Erythroblast (primary cell): ENCODE measurements around the gene DPPA2.

Experiments used
- GATA1 ChIP-seq: IDR thresholded peaks from 2 replicates; pipeline ENCODE4 v1.6.1; 2011; ENCODE audit warnings: low read depth, mild to moderate bottlenecking, control low read depth, low read length, moderate library complexity
- POLR2A ChIP-seq: IDR thresholded peaks from 2 replicates; pipeline ENCODE4 v1.6.1; 2011; ENCODE audit warnings: mild to moderate bottlenecking, low read length

DNA sequence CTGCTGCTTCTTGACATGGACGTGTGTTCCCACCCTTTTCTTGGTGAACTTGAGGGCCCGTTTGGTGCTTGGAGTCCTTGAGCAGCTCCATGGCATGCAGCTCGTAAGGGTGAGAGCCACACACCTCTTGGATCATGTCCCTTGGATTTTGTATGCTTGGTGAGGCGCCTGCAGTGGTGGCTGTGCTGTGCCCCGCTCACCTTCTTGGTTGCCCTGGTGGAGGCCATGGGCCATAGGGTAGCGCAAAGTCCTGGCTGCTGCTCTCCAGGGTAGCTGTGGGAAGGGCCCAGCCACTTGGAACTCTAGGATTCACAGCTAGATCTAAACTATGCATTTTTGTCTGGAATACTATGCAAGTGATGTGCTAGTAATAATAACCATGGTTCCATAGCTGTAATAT, 47.8 kb upstream of the DPPA2 start:
- no peak for TF ChIP-seq POLR2A
- TF ChIP-seq GATA1 = no peak
